B cell (primary cell): ENCODE measurements around the gene MC2R. TPM values are rescaled to one million over a fixed set of nuclear protein-coding genes. Genes with fewer than 3 reads are reported as not detected.

Experiments used
- ATAC-seq: fragments of 200-7000 bp; cut with Tn5 transposase; one replicate; pipeline ENCODE4 v1.10.0; 2021; ENCODE audit warnings: low read depth, mild to moderate bottlenecking, moderate number of reproducible peaks, moderate library complexity
- CTCF ChIA-PET: fragments of 350-600 bp; sonication (Branson Sonifier 250); formaldehyde crosslinking; loops from one replicate; lab custom pipeline; 2021; ENCODE audit warnings: antibody characterized with exemption, inconsistent platforms; lab: Charles Lee
- POLR2A ChIA-PET: fragments of 350-600 bp; sonication (Branson Sonifier 250); formaldehyde crosslinking; loops from one replicate; lab custom pipeline; 2021; ENCODE audit warnings: antibody characterized with exemption; lab: Charles Lee
- DNase-seq: peaks from one replicate; pipeline ENCODE4 v3.0.0; 2013
- H2AFZ ChIP-seq: 2 replicates; pipeline ENCODE4 v1.6.1; 2012; ENCODE audit warnings: mild to moderate bottlenecking, low read depth, low read length; ENCODE audit not compliant: insufficient read depth, poor library complexity, severe bottlenecking
- H3K27ac ChIP-seq, 2 donors: 1 replicate in 1 of 2; 2 replicates in 1 of 2; pipeline ENCODE4 v1.5.1; 2012 to 2013; ENCODE audit warnings: low read length in 2 of 2, mild to moderate bottlenecking in 2 of 2, moderate library complexity in 1 of 2
- H3K27me3 ChIP-seq, 4 experiments: fragments of 200-600 bp in 1 of 4; sonication (generic) in 1 of 4; replicated peaks in 1 of 4; 1 replicate in 2 of 4; 2 replicates in 2 of 4; pipeline versions ENCODE4 v1.6.1 to v1.7.0; 2013 to 2016; ENCODE audit warnings: low read length in 3 of 4, mild to moderate bottlenecking in 2 of 4, mixed read lengths in 1 of 4, moderate library complexity in 1 of 4; ENCODE audit not compliant: insufficient read depth in 4 of 4, control insufficient read depth in 3 of 4; ENCODE audit errors: control extremely low read depth in 1 of 4
- H3K36me3 ChIP-seq, 2 experiments: replicated peaks in 1 of 2; 1 replicate in 1 of 2; 2 replicates in 1 of 2; pipeline versions ENCODE4 v1.6.1 to v1.7.1; 2013; ENCODE audit warnings: low read length in 1 of 2; ENCODE audit not compliant: insufficient read depth in 2 of 2, control insufficient read depth in 1 of 2; ENCODE audit errors: control extremely low read depth in 1 of 2, extremely low read depth in 1 of 2
- H3K4me1 ChIP-seq, 2 donors: fragments of 200-600 bp in 1 of 2; sonication (generic) in 1 of 2; 1 replicate in 1 of 2; 2 replicates in 1 of 2; pipeline versions ENCODE4 v1.5.1 to v1.6.1; 2013 to 2017; ENCODE audit warnings: low read length in 2 of 2; ENCODE audit not compliant: control insufficient read depth in 2 of 2, insufficient read depth in 2 of 2
- H3K4me2 ChIP-seq: replicated peaks from 2 replicates; pipeline ENCODE3; 2012; ENCODE audit warnings: mild to moderate bottlenecking, low read depth, low read length; ENCODE audit not compliant: poor library complexity, severe bottlenecking
- H3K4me3 ChIP-seq, 5 experiments: fragments of 200-600 bp in 1 of 5; sonication (generic) in 1 of 5; 1 replicate in 3 of 5; 2 replicates in 2 of 5; pipeline versions ENCODE4 v1.5.1 to v1.7.0; 2011 to 2016; ENCODE audit warnings: low read length in 4 of 5, mild to moderate bottlenecking in 4 of 5, low read depth in 2 of 5, control low read depth in 1 of 5, moderate library complexity in 1 of 5; ENCODE audit not compliant: insufficient read depth in 1 of 5; ENCODE audit errors: control extremely low read depth in 1 of 5, extremely low read depth in 1 of 5
- H3K79me2 ChIP-seq: fragments of 200-600 bp; sonication (generic); one replicate; pipeline ENCODE4 v1.6.0; 2016; ENCODE audit warnings: low read length; ENCODE audit not compliant: control insufficient read depth, insufficient read depth
- H3K9ac ChIP-seq: fragments of 200-600 bp; sonication (generic); 2 replicates; pipeline ENCODE4 v1.6.1; 2017; ENCODE audit warnings: mild to moderate bottlenecking, low read length, moderate library complexity
- H3K9me3 ChIP-seq, 3 donors: one replicate each; pipeline versions ENCODE4 v1.6.1 to v1.7.1; 2013; ENCODE audit warnings: low read length in 2 of 3; ENCODE audit not compliant: control insufficient read depth in 2 of 3, insufficient read depth in 1 of 3; ENCODE audit errors: control extremely low read depth in 1 of 3
- H4K20me1 ChIP-seq: 2 replicates; pipeline ENCODE4 v1.6.0; 2012; ENCODE audit warnings: mild to moderate bottlenecking, low read length; ENCODE audit not compliant: insufficient read depth, control insufficient read depth, poor library complexity, severe bottlenecking
- H3K27ac Mint-ChIP-seq: one replicate; pipeline ENCODE4 v1.8.0; 2021; ENCODE audit warnings: mixed read lengths
- H3K27me3 Mint-ChIP-seq: one replicate; pipeline ENCODE4 v1.8.0; 2021; ENCODE audit warnings: mixed read lengths
- H3K4me1 Mint-ChIP-seq: one replicate; pipeline ENCODE4 v1.8.0; 2021; ENCODE audit warnings: mixed read lengths
- H3K4me3 Mint-ChIP-seq: one replicate; pipeline ENCODE4 v1.8.0; 2021; ENCODE audit warnings: mixed read lengths
- H3K9me3 Mint-ChIP-seq: one replicate; pipeline ENCODE4 v1.8.0; 2022; ENCODE audit warnings: mixed read lengths; ENCODE audit not compliant: insufficient read depth
- CTCF ChIP-seq: fragments of 200-600 bp; IDR thresholded peaks from one replicate; pipeline ENCODE4 v1.8.0; 2022; ENCODE audit warnings: antibody characterized with exemption, mild to moderate bottlenecking
- EZH2 ChIP-seq: IDR thresholded peaks from 2 replicates; pipeline ENCODE4 v1.6.1; 2012; ENCODE audit warnings: borderline replicate concordance, low read depth, mild to moderate bottlenecking, moderate library complexity, low read length; ENCODE audit not compliant: insufficient read depth, poor library complexity, severe bottlenecking
- WGBS: methylation state at CpG from one replicate; pipeline ENCODE4 v1.1.5; 2013; ENCODE audit warnings: missing lambda C conversion rate; ENCODE audit not compliant: insufficient coverage; 5-methylcytosine and 5-hydroxymethylcytosine counted together
- intact Hi-C: fragments of 100-400 bp; cut with micrococcal nuclease; formaldehyde crosslinking; loops from one replicate; pipeline ENCODE4 v1.10.0; 2022
- polyA minus RNA-seq: library from RNA; depleted of rRNA, polyadenylated mRNA; stranded (reverse); fragments of >200 nt; gene quantifications from 2 replicates; pipeline ENCODE4 v1.2.3, GENCODE V29; 2012
- polyA plus RNA-seq: library from polyadenylated mRNA; depleted of rRNA; stranded (reverse); fragments of >200 nt; gene quantifications from 2 replicates; pipeline ENCODE4 v1.2.3, GENCODE V29; 2012
- total RNA-seq, 2 donors: library from RNA; stranded (reverse); fragments of 120-200 nt in 1 of 2; gene quantifications; 1 replicate in 1 of 2; 2 replicates in 1 of 2; pipeline versions ENCODE4 v1.2.3 to v1.2.4, GENCODE V29; 2013 to 2022

The MC2R gene
- total RNA-seq (not detected in 2 replicates), polyA plus RNA-seq (not detected in 2 replicates), polyA minus RNA-seq (not detected in 2 replicates)
- 0.12 TPM for total RNA-seq (2013)

GRCh38 chr18:13915391-13915790 lies at the start of gene MC2R:
TSS of gene MC2R (minus strand) at chr18:13915536. CDS start at chr18:13885518, 30,018 bp downstream.
- no peak within 1 kb of the TSS for H3K27ac Mint-ChIP-seq
- no peak within 1 kb of the TSS for H2AFZ ChIP-seq
- H3K36me3 ChIP-seq: no peaks in the 10 kb centered on the region
- H3K27me3 ChIP-seq: no peaks in the 10 kb centered on the region
- ATAC-seq: no peak
- H3K9ac ChIP-seq: no peak within 1 kb of the TSS
- H3K4me1 Mint-ChIP-seq: no peaks in the 10 kb centered on the region
- H4K20me1 ChIP-seq: no peaks in the 10 kb centered on the region
- intact Hi-C loops: no loop called here
- no peak within 1 kb of the TSS for H3K4me3 Mint-ChIP-seq
- ChIA-PET POLR2A (no interaction called here), CTCF (no interaction called here)
- no peak within 1 kb of the TSS for H3K27ac ChIP-seq
- no peak for DNase-seq
- H3K9me3 ChIP-seq: no peaks in the 10 kb centered on the region
- no peak for TF ChIP-seq CTCF
- no peak for TF ChIP-seq EZH2
- no peak within 1 kb of the TSS for H3K4me3 ChIP-seq
- no peaks in the 10 kb centered on the region for H3K79me2 ChIP-seq
- H3K27me3 Mint-ChIP-seq: no peaks in the 10 kb centered on the region
- no peaks in the 10 kb centered on the region for H3K4me1 ChIP-seq
- WGBS: no CpG with 5 or more reads among the region's 4 CpGs
- no peaks in the 10 kb centered on the region for H3K9me3 Mint-ChIP-seq
- H3K4me2 ChIP-seq: no peak within 1 kb of the TSS

GRCh38 chr18:13945811-13946210 lies 30.5 kb upstream of the MC2R start:
- H3K36me3 ChIP-seq: no peaks in the 10 kb centered on the region
- no CpG with 5 or more reads among the region's 2 CpGs for WGBS
- H3K27me3 ChIP-seq: no peaks in the 10 kb centered on the region
- H3K27ac ChIP-seq: no peak overlapping the region
- DNase-seq (no peak), ATAC-seq (no peak)
- no peak overlapping the region for H3K9ac ChIP-seq
- no peak overlapping the region for H2AFZ ChIP-seq
- Mint-ChIP-seq H3K4me1 (no peaks in the 10 kb centered on the region), H3K27me3 (peaks cover 4% of the 10 kb centered on the region), H3K27ac (no peak overlapping the region), H3K4me3 (no peak overlapping the region), H3K9me3 (peaks cover 2% of the 10 kb centered on the region)
- no peak for TF ChIP-seq CTCF
- TF ChIP-seq EZH2: no peak
- POLR2A ChIA-PET: no interaction called here
- H3K4me2 ChIP-seq: no peak overlapping the region
- peaks cover 0 to 5% (median 0%) of the 10 kb centered on the region in 3 donors for H3K9me3 ChIP-seq
- no peaks in the 10 kb centered on the region for H3K4me1 ChIP-seq
- H3K4me3 ChIP-seq: no peak overlapping the region
- CTCF ChIA-PET: no interaction called here
- H3K79me2 ChIP-seq: no peaks in the 10 kb centered on the region
- H4K20me1 ChIP-seq: no peaks in the 10 kb centered on the region
- intact Hi-C loops: no loop called here
